Measurements from ENCODE around the gene DSCAML1.

DNA sequence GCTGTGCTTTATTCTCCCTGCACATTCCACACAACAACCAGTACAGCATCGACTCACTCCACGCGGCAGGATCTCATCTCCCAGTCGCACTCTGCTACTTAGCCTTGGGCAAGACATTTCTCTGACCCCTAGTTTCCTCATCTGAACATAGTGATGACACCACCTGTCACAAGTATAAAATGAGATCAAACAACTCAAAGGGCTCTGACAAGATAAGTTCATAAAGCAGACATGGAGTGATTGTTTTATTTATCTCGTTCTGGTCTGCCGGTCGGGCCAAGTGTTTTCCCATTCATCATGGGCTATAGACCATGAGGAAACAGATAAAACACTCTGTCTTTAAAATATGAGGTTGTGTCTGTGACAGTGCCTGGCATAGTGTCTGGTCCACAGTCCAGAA is 35.0 kb downstream of the DSCAML1 start:
- TF ChIP-seq, protein P1, sequence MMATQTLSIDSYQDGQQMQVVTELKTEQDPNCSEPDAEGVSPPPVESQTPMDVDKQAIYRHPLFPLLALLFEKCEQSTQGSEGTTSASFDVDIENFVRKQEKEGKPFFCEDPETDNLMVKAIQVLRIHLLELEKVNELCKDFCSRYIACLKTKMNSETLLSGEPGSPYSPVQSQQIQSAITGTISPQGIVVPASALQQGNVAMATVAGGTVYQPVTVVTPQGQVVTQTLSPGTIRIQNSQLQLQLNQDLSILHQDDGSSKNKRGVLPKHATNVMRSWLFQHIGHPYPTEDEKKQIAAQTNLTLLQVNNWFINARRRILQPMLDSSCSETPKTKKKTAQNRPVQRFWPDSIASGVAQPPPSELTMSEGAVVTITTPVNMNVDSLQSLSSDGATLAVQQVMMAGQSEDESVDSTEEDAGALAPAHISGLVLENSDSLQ (IDR thresholded peaks at IDR 0.05), result no peak
- TF ChIP-seq FOXA1 (IDR thresholded peaks at IDR 0.05) (no peak), SP1 (IDR thresholded peaks at IDR 0.05) (no peak)
